Effector memory CD8-positive, alpha-beta T cell (primary cell): Measurements from ENCODE around the gene C1QBP.
A peak's percentile ranks its signal among the peaks of the same experiment; 100 is the strongest.
"Not testable (repeated sequence)": the region's sequence is repeated elsewhere in the genome, so short reads cannot be mapped to it uniquely, and the experiment has no call there.

ENCODE experiments used
- ATAC-seq: fragments of 150-1000 bp; cut with Tn5 transposase; replicated peaks from 2 replicates; pipeline ENCODE4 v1.10.0; 2021; ENCODE audit warnings: mild to moderate bottlenecking, moderate library complexity
- DNase-seq, 3 experiments: peaks; one replicate each; pipeline ENCODE4 v3.0.0; 2021
- H3K27ac Mint-ChIP-seq, 2 donors: one replicate each; pipeline ENCODE4 v1.8.0; 2022; ENCODE audit warnings: mild to moderate bottlenecking in 2 of 2, mixed read lengths in 2 of 2, moderate library complexity in 2 of 2
- H3K27me3 Mint-ChIP-seq, 2 donors: one replicate each; pipeline ENCODE4 v1.8.0; 2022; ENCODE audit warnings: mixed read lengths in 2 of 2
- H3K36me3 Mint-ChIP-seq: one replicate; pipeline ENCODE4 v1.8.0; 2022; ENCODE audit warnings: mild to moderate bottlenecking, moderate library complexity, mixed read lengths; ENCODE audit not compliant: insufficient read depth
- H3K4me1 Mint-ChIP-seq, 2 donors: one replicate each; pipeline ENCODE4 v1.8.0; 2022; ENCODE audit warnings: low read depth in 2 of 2, mixed read lengths in 2 of 2
- H3K4me3 Mint-ChIP-seq, 2 donors: one replicate each; pipeline ENCODE4 v1.8.0; 2022; ENCODE audit warnings: mild to moderate bottlenecking in 2 of 2, mixed read lengths in 2 of 2, moderate library complexity in 2 of 2
- H3K9me3 Mint-ChIP-seq, 2 donors: one replicate each; pipeline ENCODE4 v1.8.0; 2022; ENCODE audit warnings: mixed read lengths in 2 of 2

Gene C1QBP

DNA sequence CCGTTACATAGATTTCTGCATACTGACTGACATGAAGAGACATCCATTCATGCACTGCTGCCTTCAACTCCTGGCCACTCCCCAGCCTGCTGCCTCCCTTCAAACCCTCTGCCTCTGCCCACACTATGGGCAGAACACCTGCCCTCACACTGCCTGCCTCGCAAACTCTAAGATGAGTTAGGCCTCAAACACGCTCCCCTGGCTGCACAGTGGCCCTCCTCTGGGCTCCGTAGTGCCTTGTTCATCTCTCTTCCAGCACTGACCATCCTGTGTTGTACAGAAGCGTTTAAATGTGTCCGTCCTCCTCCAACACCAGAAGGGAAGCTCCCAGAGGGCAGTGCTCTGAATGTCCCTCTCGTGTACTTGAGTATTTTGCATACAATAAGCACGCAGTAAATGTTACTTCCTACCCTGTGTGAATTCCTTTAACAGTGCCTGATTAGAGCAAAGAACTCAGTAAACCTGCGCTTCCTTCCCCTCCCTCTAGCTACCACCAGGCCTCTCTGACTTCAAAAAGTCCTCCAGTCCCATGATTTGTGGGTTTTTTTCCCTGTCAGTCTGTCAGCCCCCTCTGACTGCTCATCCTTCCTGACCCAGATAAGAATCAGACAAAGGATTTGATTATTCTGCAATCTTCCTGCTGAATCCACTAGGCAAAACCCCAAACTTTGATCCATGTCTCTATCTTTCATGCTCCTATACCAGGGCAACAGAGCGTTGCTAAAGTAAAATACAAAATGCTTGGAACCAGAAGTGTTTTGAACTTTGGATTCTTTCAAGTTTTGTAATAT is 26.0 kb upstream of the C1QBP start:
- Mint-ChIP-seq H3K27ac (peak overlapping the region in 1 of 2 donors; percentile 10), H3K4me3 (no peak overlapping the region), H3K36me3 (peaks cover 30% of the 10 kb centered on the region), H3K27me3 (no peaks in the 10 kb centered on the region), H3K4me1 (peaks cover 22 to 34% of the 10 kb centered on the region in 2 donors), H3K9me3 (no peaks in the 10 kb centered on the region)
- ATAC-seq (no peak), DNase-seq (no peak)

DNA sequence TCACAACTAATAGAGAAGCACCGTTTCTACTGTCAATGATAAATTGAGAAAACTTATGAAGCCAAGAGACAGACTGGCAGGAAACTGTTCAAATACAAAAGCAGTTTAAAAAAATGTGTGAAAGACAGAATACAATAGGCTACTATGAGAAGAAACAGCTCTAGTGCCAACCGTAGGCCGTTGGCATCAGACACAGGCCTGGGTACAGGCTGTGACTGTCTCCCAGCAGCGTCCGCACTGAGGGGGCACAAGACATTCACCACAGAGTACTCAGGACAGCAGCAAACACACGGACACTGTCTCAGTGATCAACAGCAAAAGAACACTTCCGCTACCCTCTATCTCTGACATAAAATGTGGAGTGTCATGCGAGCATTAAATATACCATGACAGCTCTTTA is 7.8 kb upstream of the C1QBP start:
- ATAC-seq (no peak), DNase-seq (no peak)
- H3K36me3 Mint-ChIP-seq: peaks cover 21% of the 10 kb centered on the region
- no peaks in the 10 kb centered on the region for H3K27me3 Mint-ChIP-seq
- H3K4me3 Mint-ChIP-seq: no peak overlapping the region
- H3K27ac Mint-ChIP-seq: no peak overlapping the region
- no peaks in the 10 kb centered on the region for H3K9me3 Mint-ChIP-seq
- no peaks in the 10 kb centered on the region for H3K4me1 Mint-ChIP-seq

GRCh38 chr17:5444209-5444608 is 5.3 kb upstream of the C1QBP start:
- Mint-ChIP-seq H3K27ac (no peak overlapping the region), H3K4me3 (no peak overlapping the region), H3K36me3 (peaks cover 16% of the 10 kb centered on the region), H3K27me3 (no peaks in the 10 kb centered on the region), H3K4me1 (peaks cover 5 to 6% of the 10 kb centered on the region in 2 donors), H3K9me3 (no peaks in the 10 kb centered on the region)
- DNase-seq (no peak), ATAC-seq (no peak)

GRCh38 chr17:5443728-5444127 is 4.8 kb upstream of the C1QBP start:
- no peaks in the 10 kb centered on the region for H3K9me3 Mint-ChIP-seq
- no peak for DNase-seq
- H3K27ac Mint-ChIP-seq: no peak overlapping the region
- ATAC-seq: no peak
- peaks cover 16% of the 10 kb centered on the region for H3K36me3 Mint-ChIP-seq
- H3K4me3 Mint-ChIP-seq: no peak overlapping the region
- no peaks in the 10 kb centered on the region for H3K27me3 Mint-ChIP-seq
- peaks cover 5 to 7% of the 10 kb centered on the region in 2 donors for H3K4me1 Mint-ChIP-seq

GRCh38 chr17:5439446-5439764 is 450 bp upstream of the C1QBP start:
- peaks cover 35% of the 10 kb centered on the region for H3K36me3 Mint-ChIP-seq
- H3K4me3 Mint-ChIP-seq: peak overlapping the region; percentile 80 to 84
- ATAC-seq: no peak

DNA sequence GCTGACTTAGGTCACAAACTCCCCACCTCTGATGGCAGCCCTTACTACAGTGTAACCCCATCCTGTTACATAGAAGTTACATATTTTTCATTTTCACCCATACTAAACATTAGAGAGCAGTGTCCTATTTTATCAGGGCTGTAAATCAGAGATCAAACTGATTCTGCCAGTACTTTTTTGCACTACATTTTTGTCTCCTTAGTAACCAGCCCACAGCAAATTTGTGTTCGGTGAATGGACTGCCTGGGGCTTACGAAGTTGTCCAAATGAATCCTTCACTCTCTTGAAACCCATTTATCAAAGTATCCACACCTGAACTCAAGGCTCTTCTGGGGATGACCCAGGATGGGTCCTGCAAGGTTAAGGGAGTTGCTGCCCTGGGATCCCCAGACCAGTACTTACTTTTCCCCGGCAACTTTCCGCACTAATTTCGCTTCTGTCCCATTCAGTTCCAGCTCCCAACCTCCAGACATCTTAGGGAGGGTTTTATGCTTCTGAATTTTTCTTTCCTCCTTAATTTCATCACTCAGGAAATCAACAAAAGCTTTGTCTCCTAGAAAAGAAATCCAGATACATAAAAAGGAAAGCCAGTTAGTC is 1.1 kb downstream of the C1QBP start:
- no peak for ATAC-seq
- H3K4me1 Mint-ChIP-seq: peaks cover 17 to 19% of the 10 kb centered on the region in 2 donors
- peak overlapping the region; percentile 89 to 93 for H3K27ac Mint-ChIP-seq
- H3K27me3 Mint-ChIP-seq: no peaks in the 10 kb centered on the region
- H3K4me3 Mint-ChIP-seq: peak overlapping the region; percentile 80 to 84
- DNase-seq: no peak
- no peaks in the 10 kb centered on the region for H3K9me3 Mint-ChIP-seq
- peaks cover 44% of the 10 kb centered on the region for H3K36me3 Mint-ChIP-seq

More at GRCh38 chr17:5439446-5439764, 450 bp upstream of the C1QBP start:
- H3K4me1 Mint-ChIP-seq: peaks cover 17 to 19% of the 10 kb centered on the region in 2 donors
- DNase-seq: no peak
- H3K9me3 Mint-ChIP-seq: no peaks in the 10 kb centered on the region
- peak overlapping the region; percentile 89 to 93 for H3K27ac Mint-ChIP-seq
- no peaks in the 10 kb centered on the region for H3K27me3 Mint-ChIP-seq

- peak overlapping the region in 1 of 2 donors; percentile 20 for H3K27ac Mint-ChIP-seq
- not testable (repeated sequence) for H3K9me3 Mint-ChIP-seq, ATAC-seq, DNase-seq, H3K27me3 Mint-ChIP-seq, H3K4me3 Mint-ChIP-seq
- H3K4me1 Mint-ChIP-seq: peaks cover 19 to 20% of the 10 kb centered on the region in 2 donors
- H3K36me3 Mint-ChIP-seq: peaks cover 61% of the 10 kb centered on the region
Observed at GRCh38 chr17:5435781-5436315, 3.1 kb downstream of the C1QBP start.

DNA sequence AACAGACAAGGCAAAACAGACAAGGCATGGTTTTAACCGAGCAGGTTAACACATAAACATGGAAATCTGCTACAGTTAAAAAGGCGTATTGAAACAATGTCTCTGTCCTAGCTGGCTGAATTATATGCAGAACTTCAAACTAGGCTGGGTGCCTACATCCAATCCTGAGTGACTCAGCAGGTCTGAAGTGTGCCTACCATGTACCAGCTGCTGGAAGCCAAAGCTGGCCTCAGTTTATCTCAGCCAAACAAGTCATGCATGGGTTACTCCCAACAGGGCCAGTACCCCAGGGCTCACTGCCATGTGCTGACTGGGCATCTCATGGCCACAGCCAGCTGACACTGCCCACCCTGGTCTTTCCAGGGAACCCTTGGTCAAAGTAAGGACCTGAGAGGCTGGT is 4.0 kb downstream of the C1QBP start:
- Mint-ChIP-seq H3K27ac (no peak overlapping the region), H3K27me3 (no peaks in the 10 kb centered on the region), H3K36me3 (peaks cover 66% of the 10 kb centered on the region), H3K4me3 (no peak overlapping the region), H3K9me3 (no peaks in the 10 kb centered on the region), H3K4me1 (peaks cover 20 to 21% of the 10 kb centered on the region in 2 donors)
- no peak for DNase-seq
- ATAC-seq: no peak

- DNase-seq (no peak), ATAC-seq (no peak)
- H3K9me3 Mint-ChIP-seq: no peaks in the 10 kb centered on the region
- no peak overlapping the region for H3K27ac Mint-ChIP-seq
- H3K36me3 Mint-ChIP-seq: peaks cover 79% of the 10 kb centered on the region
- no peak overlapping the region for H3K4me3 Mint-ChIP-seq
- peaks cover 4 to 12% of the 10 kb centered on the region in 2 donors for H3K4me1 Mint-ChIP-seq
- H3K27me3 Mint-ChIP-seq: no peaks in the 10 kb centered on the region
Observed at GRCh38 chr17:5431949-5432556, 6.9 kb downstream of the C1QBP start.

GRCh38 chr17:5431234-5431633 is 7.7 kb downstream of the C1QBP start:
- not testable (repeated sequence) for H3K4me3 Mint-ChIP-seq, H3K27me3 Mint-ChIP-seq, DNase-seq, H3K27ac Mint-ChIP-seq, H3K9me3 Mint-ChIP-seq, ATAC-seq
- peaks cover 85% of the 10 kb centered on the region for H3K36me3 Mint-ChIP-seq
- H3K4me1 Mint-ChIP-seq: peaks cover 2 to 12% of the 10 kb centered on the region in 2 donors

GRCh38 chr17:5430413-5430999 is 8.4 kb downstream of the C1QBP start:
- Mint-ChIP-seq H3K4me1 (peaks cover 2 to 12% of the 10 kb centered on the region in 2 donors), H3K36me3 (peaks cover 85% of the 10 kb centered on the region), H3K4me3 (no peak overlapping the region), H3K9me3 (no peaks in the 10 kb centered on the region), H3K27ac (peak overlapping the region in 1 of 2 donors; percentile 4), H3K27me3 (no peaks in the 10 kb centered on the region)
- DNase-seq (no peak), ATAC-seq (no peak)

DNA sequence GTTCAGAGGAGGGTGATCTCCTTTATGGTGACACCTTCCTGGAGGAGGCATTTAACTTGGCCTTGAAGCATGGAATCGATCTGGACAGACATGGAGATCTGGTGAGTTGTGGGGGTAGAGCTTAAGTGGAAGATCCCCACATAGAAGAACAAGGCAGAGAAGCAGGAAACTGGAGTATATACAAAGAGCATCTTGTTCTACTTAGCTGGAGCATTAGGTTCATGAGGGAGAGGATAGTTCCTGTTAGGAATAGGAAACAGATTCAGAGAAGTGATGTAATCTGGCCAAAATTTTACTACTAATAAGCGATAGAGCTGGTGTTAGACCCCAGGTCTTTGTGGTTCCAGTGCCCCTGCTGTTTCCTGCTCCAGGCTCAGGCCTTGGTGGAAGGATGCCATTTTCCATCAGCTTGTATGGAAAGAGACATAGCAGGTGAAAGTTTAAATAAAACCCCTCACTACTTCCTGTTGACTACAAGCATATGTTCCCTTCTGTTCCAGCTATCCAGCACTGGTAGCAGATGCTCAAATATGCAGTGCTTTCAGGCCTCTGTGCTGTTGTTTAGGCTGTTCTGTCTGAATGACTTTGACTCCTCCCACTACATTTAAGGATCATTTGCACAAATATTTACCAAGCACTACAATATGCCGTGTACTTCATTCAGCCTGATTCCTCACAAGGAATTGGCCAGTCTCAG is 9.6 kb downstream of the C1QBP start:
- H3K4me3 Mint-ChIP-seq: no peak overlapping the region
- DNase-seq: no peak
- no peaks in the 10 kb centered on the region for H3K27me3 Mint-ChIP-seq
- ATAC-seq: no peak
- no peak overlapping the region for H3K27ac Mint-ChIP-seq
- no peaks in the 10 kb centered on the region for H3K9me3 Mint-ChIP-seq
- peaks cover 85% of the 10 kb centered on the region for H3K36me3 Mint-ChIP-seq
- peaks cover 2 to 12% of the 10 kb centered on the region in 2 donors for H3K4me1 Mint-ChIP-seq

DNA sequence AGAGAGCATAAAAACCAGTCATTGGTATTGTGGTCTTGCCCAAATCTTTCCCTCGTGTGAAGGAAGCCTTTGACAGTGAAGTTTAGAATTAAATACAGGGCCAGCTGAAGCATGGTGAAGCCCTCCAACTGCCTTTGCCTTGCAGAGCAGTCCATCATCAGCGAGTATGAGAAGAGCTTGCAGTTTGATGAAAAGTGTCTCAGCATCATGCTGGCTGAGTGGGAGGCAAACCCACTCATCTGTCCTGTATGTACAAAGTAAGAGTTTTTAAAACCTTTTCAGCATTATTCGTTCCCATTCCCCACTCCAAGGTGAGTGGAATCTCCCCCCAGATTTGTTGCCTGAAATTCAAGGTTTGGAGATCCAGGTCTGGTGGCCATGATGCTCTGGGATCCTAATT is 13.1 kb downstream of the C1QBP start:
- Mint-ChIP-seq H3K27ac (no peak overlapping the region), H3K4me1 (peaks cover 3 to 13% of the 10 kb centered on the region in 2 donors)

More for the DNA sequence above, 13.1 kb downstream of the C1QBP start:
- no peak for DNase-seq
- H3K4me3 Mint-ChIP-seq: no peak overlapping the region
- no peaks in the 10 kb centered on the region for H3K27me3 Mint-ChIP-seq
- ATAC-seq: no peak
- H3K9me3 Mint-ChIP-seq: no peaks in the 10 kb centered on the region
- peaks cover 66% of the 10 kb centered on the region for H3K36me3 Mint-ChIP-seq
